GM19438 (cell line): Measurements from ENCODE around the gene PTPRU.
"Not testable (repeated sequence)": the region's sequence is repeated elsewhere in the genome, so short reads cannot be mapped to it uniquely, and the experiment has no call there.

Experiments used
- ATAC-seq: cut with Tn5 transposase; IDR thresholded peaks from one replicate; pipeline ENCODE4 v1.9.1; 2021; ENCODE audit warnings: low read depth; ENCODE audit not compliant: unreplicated experiment

PTPRU gene

GRCh38 chr1:29311352-29312030, 75.2 kb downstream of the PTPRU start:
- ATAC-seq = no peak

GRCh38 chr1:29312469-29313461, 76.4 kb downstream of the PTPRU start:
- ATAC-seq = no peak

- not testable (repeated sequence) for ATAC-seq
Measured at GRCh38 chr1:29314685-29315084, 78.4 kb downstream of the PTPRU start.

- no peak for ATAC-seq
Measured at GRCh38 chr1:29315262-29315661, 78.9 kb downstream of the PTPRU start.

GRCh38 chr1:29315876-29316275, 79.6 kb downstream of the PTPRU start:
- no peak for ATAC-seq

- no peak for ATAC-seq
Measured at GRCh38 chr1:29317063-29317915, 81.0 kb downstream of the PTPRU start.

- no peak for ATAC-seq
Measured at GRCh38 chr1:29317916-29318530, 81.7 kb downstream of the PTPRU start.

GRCh38 chr1:29318724-29319123, 82.4 kb downstream of the PTPRU start:
- no peak for ATAC-seq

- ATAC-seq = no peak
Measured at GRCh38 chr1:29319300-29320110, 83.2 kb downstream of the PTPRU start.

- no peak for ATAC-seq
Measured at GRCh38 chr1:29320156-29320940, 84.0 kb downstream of the PTPRU start.

- no peak for ATAC-seq
Measured at GRCh38 chr1:29321176-29321575, 84.9 kb downstream of the PTPRU start.

GRCh38 chr1:29322147-29322694, 85.9 kb downstream of the PTPRU start:
- no peak for ATAC-seq

GRCh38 chr1:29322861-29323585, 86.7 kb downstream of the PTPRU start:
- ATAC-seq = no peak

GRCh38 chr1:29323636-29324035, 87.3 kb downstream of the PTPRU start:
- ATAC-seq = no peak

- no peak for ATAC-seq
Measured at GRCh38 chr1:29324202-29324601, 87.9 kb downstream of the PTPRU start.

GRCh38 chr1:29324771-29325351, 88.5 kb downstream of the PTPRU start:
- ATAC-seq = no peak

- no peak for ATAC-seq
Measured at GRCh38 chr1:29325675-29326074, 89.4 kb downstream of the PTPRU start.
